HFF-Myc (cell line): Measurements from ENCODE around the gene EPG5.

Experiments
- DNase-seq: peaks from one replicate; pipeline ENCODE4 v3.0.0-alpha.2; 2011; ENCODE audit warnings: low read depth; ENCODE audit errors: extremely low read depth
- H3K4me3 ChIP-seq: replicated peaks from 2 replicates; pipeline ENCODE4 v1.5.1; 2011; ENCODE audit warnings: low read depth, mild to moderate bottlenecking, control low read depth, low read length
- TF ChIP-seq, protein P1 (sequence below): IDR thresholded peaks from 2 replicates; pipeline ENCODE4 v1.5.1; 2012; ENCODE audit warnings: mild to moderate bottlenecking, low read depth, low read length, control low read depth; ENCODE audit errors: missing control alignments

The EPG5 gene

DNA sequence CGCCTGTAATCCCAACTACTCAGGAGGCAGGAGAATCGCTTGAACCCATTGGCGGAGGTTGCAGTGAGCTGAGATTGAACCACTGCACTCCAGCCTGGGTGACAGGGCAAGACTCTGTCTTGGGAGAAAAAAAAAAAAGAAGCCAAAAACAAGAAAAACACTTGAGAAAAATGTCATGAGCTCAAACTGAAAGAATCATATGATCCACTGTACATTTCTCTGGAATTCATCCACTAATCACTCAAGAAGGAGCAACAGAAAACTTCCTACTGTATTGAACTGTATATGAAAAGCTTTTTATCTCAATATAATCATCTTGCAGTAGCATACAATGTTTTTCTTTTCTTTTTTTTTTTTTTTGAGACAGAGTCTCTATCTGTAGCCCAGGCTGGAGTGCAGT lies 40.4 kb downstream of the EPG5 start:
- no peak for DNase-seq
- TF ChIP-seq, protein P1, sequence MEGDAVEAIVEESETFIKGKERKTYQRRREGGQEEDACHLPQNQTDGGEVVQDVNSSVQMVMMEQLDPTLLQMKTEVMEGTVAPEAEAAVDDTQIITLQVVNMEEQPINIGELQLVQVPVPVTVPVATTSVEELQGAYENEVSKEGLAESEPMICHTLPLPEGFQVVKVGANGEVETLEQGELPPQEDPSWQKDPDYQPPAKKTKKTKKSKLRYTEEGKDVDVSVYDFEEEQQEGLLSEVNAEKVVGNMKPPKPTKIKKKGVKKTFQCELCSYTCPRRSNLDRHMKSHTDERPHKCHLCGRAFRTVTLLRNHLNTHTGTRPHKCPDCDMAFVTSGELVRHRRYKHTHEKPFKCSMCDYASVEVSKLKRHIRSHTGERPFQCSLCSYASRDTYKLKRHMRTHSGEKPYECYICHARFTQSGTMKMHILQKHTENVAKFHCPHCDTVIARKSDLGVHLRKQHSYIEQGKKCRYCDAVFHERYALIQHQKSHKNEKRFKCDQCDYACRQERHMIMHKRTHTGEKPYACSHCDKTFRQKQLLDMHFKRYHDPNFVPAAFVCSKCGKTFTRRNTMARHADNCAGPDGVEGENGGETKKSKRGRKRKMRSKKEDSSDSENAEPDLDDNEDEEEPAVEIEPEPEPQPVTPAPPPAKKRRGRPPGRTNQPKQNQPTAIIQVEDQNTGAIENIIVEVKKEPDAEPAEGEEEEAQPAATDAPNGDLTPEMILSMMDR, result no peak
- no peak overlapping the region for H3K4me3 ChIP-seq

DNA sequence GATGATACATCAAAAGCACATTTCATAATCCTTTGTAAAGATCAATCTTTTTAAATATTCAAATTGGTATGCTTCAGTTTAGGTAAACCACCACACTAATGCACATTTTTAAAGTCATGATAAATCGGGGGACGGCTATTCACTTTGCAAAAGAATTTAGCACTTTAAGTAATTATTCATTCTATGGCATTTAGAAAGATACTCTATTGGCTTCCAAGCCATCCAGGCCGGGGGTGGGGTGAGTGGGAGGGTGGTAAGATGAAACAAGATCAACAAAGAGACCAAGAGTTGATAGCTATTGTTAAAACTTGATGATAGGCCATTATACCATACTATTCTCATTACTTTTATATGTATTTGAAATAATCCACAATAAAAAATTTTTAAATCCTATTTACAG lies 41.0 kb downstream of the EPG5 start:
- no peak overlapping the region for H3K4me3 ChIP-seq
- DNase-seq, result no peak
- TF ChIP-seq, protein P1, result no peak

DNA sequence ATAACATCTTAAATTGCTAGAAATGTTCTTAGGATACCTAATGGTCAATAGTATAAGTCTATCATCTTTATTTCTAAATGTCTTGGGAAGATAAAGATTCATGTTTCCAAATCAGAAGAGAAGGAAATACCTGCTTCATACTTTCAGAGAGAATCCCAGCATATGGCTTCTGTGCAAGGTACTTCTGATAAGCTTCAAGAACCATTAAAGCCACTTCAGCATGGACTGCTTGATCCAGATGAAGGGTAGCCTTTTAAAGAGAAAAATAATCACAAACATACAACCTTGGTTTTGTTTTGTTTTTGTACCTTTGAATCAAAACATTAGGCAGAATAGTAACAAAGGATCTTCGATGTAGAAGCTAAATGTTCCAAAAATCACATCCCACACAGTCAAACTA lies 44.0 kb downstream of the EPG5 start:
- H3K4me3 ChIP-seq, result no peak overlapping the region
- no peak for DNase-seq
- TF ChIP-seq, protein P1, result no peak

DNA sequence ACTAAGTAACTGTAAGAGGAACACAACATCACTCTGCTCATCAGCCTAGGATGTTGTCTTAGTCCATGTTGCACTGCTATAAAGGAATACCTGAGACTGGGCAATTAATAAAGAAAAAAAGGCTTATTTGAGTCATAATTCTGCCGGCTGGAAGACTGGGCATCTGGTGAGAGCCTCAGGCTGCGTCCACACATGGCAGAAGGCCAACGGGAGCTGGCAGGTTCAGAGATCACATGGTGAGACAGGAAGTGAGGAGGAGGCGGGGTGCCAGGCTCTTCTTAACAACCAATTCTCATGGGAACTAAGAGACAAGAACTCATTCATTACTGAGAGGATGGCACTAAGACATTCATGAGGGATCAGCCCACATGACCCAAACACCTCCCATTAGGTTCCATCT lies 46.8 kb downstream of the EPG5 start:
- no peak overlapping the region for H3K4me3 ChIP-seq
- TF ChIP-seq, protein P1, result no peak
- DNase-seq, result peak; percentile 61

DNA sequence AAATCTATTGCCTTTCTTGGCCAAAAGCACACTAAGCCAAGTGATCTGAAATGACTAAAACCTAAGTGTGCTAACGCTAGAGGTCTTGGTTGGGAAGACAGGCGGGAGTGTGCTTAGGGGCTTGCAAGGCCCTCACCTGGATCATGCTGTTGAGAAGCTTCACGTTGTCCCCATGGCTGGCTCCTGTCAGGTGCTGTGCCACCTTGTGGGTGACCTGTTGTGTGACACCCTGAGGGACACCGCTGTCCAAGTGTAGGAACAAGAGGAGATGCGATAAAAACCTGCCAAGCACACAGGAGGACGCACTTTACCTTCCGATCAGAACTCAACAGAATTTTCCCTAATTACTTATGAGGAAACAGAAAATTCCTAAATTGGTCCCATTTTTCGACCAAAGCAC lies 50.8 kb downstream of the EPG5 start:
- TF ChIP-seq, protein P1, result no peak

DNA sequence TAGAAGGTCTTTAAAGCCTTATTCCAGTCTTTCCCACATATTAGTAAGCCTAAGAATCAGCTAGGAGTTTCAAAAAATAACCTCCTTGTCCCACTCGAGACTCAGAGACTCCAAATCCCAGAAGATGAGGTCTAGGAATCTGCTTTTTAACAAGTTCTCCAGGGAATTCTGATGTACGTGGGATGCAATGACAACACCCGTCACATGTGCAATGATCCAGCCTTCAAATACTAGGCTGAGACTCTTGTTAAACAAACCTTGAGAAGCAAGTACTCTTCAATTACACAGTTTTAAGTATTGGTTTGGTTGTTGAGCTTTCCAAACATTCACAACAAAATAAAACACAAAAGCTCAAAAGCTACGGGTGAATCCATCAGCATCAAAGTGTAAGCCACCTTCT lies 53.9 kb downstream of the EPG5 start:
- no peak for DNase-seq
- TF ChIP-seq, protein P1, result no peak
- no peak overlapping the region for H3K4me3 ChIP-seq

More for the DNA sequence above, 50.8 kb downstream of the EPG5 start:
- no peak overlapping the region for H3K4me3 ChIP-seq
- DNase-seq, result no peak

DNA sequence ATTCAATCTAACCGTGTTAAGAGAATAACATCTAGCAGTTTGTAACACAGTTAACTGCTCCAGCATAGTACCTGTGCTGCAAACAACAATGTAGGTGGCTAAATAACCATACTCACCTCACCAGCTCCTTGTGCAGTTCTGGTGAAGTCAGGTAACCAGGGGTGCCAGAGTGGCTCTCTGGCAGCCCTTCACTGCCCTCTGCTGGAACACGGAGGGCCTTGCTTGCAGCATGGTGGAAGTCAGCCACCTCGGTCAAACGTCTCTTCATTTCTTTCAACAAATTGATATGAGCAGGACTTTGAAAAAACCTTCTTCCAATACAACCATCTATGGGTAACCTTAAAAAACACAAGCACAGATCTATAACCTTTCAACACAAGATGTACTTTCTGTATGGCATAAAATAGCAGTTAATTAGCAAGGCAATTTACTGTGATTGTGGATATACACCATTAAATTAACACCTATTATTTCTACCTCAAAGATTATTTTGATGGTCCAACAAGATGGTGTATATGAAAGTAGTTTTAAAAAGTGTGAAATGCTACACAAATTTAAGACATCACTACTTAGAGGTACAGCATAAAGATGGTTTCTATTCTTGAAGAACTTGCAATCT lies 56.6 kb downstream of the EPG5 start:
- no peak overlapping the region for H3K4me3 ChIP-seq
- TF ChIP-seq, protein P1, result peak; percentile 88
- DNase-seq, result peak; percentile 7
